ENCODE results near the gene REXO1.

GRCh38 chr19:1782521-1782920, 65.8 kb downstream of the REXO1 start:
- TF ChIP-seq CTCF (IDR thresholded peaks at IDR 0.05) (no peak), POLR2A (IDR thresholded peaks at IDR 0.05) (no peak)
